Lower leg skin (tissue), 3 donors: ENCODE measurements around the gene NOL4L.

Experiments
- POLR2A ChIP-seq, 2 donors: fragments of 450-650 bp; IDR thresholded peaks; one replicate each; pipeline ENCODE4 v1.6.1; 2016 to 2017; ENCODE audit warnings: antibody characterized with exemption in 2 of 2, mild to moderate bottlenecking in 1 of 2, moderate library complexity in 1 of 2
- TF ChIP-seq, protein P1 (sequence below), 3 donors: fragments of 450-650 bp; IDR thresholded peaks; one replicate each; pipeline ENCODE4 v1.5.1; 2016; ENCODE audit warnings: antibody characterized with exemption in 3 of 3, mild to moderate bottlenecking in 3 of 3, moderate library complexity in 2 of 3

DNA sequence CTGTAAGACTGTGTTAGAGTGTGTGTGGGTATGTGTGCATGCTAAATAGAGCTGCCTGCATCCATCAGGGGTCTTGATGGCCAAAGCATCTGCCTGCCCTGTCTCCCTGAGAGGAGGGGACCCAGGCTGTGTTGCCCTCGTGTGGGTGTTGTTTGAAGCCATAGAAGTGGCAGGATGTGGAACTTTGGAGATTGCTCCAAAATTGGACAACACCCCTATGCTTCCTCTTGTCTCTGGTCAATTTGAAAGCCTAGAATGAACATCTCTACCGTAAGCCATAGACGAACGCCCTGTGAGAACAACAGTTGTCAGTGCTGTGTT lies 144.4 kb downstream of the NOL4L start:
- TF ChIP-seq, protein P1, sequence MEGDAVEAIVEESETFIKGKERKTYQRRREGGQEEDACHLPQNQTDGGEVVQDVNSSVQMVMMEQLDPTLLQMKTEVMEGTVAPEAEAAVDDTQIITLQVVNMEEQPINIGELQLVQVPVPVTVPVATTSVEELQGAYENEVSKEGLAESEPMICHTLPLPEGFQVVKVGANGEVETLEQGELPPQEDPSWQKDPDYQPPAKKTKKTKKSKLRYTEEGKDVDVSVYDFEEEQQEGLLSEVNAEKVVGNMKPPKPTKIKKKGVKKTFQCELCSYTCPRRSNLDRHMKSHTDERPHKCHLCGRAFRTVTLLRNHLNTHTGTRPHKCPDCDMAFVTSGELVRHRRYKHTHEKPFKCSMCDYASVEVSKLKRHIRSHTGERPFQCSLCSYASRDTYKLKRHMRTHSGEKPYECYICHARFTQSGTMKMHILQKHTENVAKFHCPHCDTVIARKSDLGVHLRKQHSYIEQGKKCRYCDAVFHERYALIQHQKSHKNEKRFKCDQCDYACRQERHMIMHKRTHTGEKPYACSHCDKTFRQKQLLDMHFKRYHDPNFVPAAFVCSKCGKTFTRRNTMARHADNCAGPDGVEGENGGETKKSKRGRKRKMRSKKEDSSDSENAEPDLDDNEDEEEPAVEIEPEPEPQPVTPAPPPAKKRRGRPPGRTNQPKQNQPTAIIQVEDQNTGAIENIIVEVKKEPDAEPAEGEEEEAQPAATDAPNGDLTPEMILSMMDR (IDR thresholded peaks at IDR 0.05) = no peak
- no peak for TF ChIP-seq POLR2A (IDR thresholded peaks at IDR 0.05)
